ENCODE measurements around the gene TBCCD1. TPM values are rescaled to one million over a fixed set of nuclear protein-coding genes. Genes with fewer than 3 reads are reported as not detected.
"Not testable (repeated sequence)": the region's sequence is repeated elsewhere in the genome, so short reads cannot be mapped to it uniquely, and the experiment has no call there.

The TBCCD1 gene
- polyA plus RNA-seq, 3 donors from 2014 or later, result 18.8 to 32.4 (median 21.6) TPM

- H3K36me3 Mint-ChIP-seq; H3K9me3 Mint-ChIP-seq; H3K4me1 Mint-ChIP-seq; H3K27me3 Mint-ChIP-seq (ENCODE audit: low read depth in 3 of 3); H3K4me3 Mint-ChIP-seq; DNase-seq; H3K27ac Mint-ChIP-seq: not testable (repeated sequence)
Observed at GRCh38 chr3:186499949-186500348, 67.2 kb downstream of the TBCCD1 start.

GRCh38 chr3:186498022-186498421, 69.1 kb downstream of the TBCCD1 start:
- not testable (repeated sequence) for H3K4me3 Mint-ChIP-seq; H3K27ac Mint-ChIP-seq; H3K27me3 Mint-ChIP-seq (ENCODE audit: low read depth in 3 of 3); DNase-seq; H3K4me1 Mint-ChIP-seq; H3K36me3 Mint-ChIP-seq; H3K9me3 Mint-ChIP-seq

DNA sequence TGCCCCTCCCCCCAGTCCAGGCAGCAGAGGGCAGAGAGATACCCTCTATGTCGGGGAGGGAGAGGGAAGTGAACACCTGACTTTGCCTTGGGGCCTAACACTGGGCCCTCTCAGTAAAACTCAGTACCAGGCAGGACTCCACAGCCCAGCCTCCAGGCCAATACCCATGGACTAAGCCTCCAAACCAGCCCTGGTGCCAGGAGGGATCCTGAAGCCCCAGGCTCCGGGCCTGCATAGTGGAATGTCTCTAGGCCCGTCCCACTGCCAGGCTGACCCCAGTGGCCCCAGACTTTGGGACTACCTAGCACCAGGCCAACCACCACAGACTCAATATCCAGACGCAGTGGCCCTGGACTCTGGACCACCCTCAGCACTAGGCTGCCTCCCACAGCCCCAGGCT, 69.5 kb downstream of the TBCCD1 start:
- H3K9me3 Mint-ChIP-seq, result no peaks in the 10 kb centered on the region
- peaks cover 0 to 2% of the 10 kb centered on the region in 2 donors for H3K4me1 Mint-ChIP-seq
- no peaks in the 10 kb centered on the region for H3K36me3 Mint-ChIP-seq
- no peak overlapping the region for H3K4me3 Mint-ChIP-seq
- H3K27ac Mint-ChIP-seq, result no peak overlapping the region
- H3K27me3 Mint-ChIP-seq (ENCODE audit: low read depth in 3 of 3), result peaks cover 0 to 3% (median 1%) of the 10 kb centered on the region in 3 donors
- DNase-seq, result no peak

DNA sequence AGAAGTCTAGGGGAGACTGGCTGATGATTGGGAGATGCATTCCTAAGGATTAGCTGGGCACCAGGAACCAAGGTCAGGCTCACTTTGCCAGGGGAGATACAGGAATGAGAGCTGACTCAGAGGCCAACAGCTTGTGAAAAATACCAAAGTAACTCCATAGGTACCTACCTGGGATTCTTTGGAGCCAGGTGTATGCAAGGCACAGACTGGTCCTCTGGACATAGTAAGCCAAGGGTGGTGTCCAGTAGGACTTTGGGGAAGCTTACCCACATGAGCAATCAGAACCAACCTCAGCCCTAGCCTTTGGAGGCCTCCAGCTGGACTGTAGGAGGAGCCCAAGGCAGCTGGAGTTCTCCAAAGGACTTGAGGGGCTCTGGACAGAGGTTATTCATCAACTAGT, 70.5 kb downstream of the TBCCD1 start:
- no peak overlapping the region for H3K27ac Mint-ChIP-seq

More for the DNA sequence above, 70.5 kb downstream of the TBCCD1 start:
- Mint-ChIP-seq H3K4me3 (no peak overlapping the region), H3K4me1 (no peaks in the 10 kb centered on the region), H3K36me3 (no peaks in the 10 kb centered on the region), H3K27me3 (ENCODE audit: low read depth in 3 of 3) (peaks cover 0 to 3% (median 1%) of the 10 kb centered on the region in 3 donors), H3K9me3 (no peaks in the 10 kb centered on the region)
- DNase-seq, result no peak

Other genes starting within 250 kb of the TBCCD1 start
- gene DGKG, start 205.1 kb downstream of the TBCCD1 start, polyA plus RNA-seq, result under 1 TPM in 2 of 3 donors, not detected in 1; 0.07 to 0.86 TPM
- gene CRYGS, start 23.0 kb downstream of the TBCCD1 start, polyA plus RNA-seq, result under 1 TPM in 1 of 3 donors, not detected in 2; 0.37 TPM
- gene DNAJB11, start 3.4 kb upstream of the TBCCD1 start, polyA plus RNA-seq, result 10 to 100 TPM; 61.3 to 89.6 (median 81.0) TPM
- gene AHSG, start 45.7 kb upstream of the TBCCD1 start, polyA plus RNA-seq, result not detected
- gene FETUB, start 73.1 kb upstream of the TBCCD1 start, polyA plus RNA-seq, result not detected
- gene HRG, start 98.7 kb upstream of the TBCCD1 start, polyA plus RNA-seq, result not detected
- gene KNG1, start 150.0 kb upstream of the TBCCD1 start, polyA plus RNA-seq, result not detected
- gene EIF4A2, start 216.2 kb upstream of the TBCCD1 start, polyA plus RNA-seq, result 100 to 1,000 TPM; 132 to 151 (median 140) TPM
- gene RFC4, start 239.1 kb upstream of the TBCCD1 start, polyA plus RNA-seq, result 10 to 100 TPM; 17.7 to 19.5 (median 18.1) TPM

Measured in immature natural killer cell (primary cell).